ENCODE data around the gene CAMK2A.
"Not testable (repeated sequence)": the region's sequence is repeated elsewhere in the genome, so short reads cannot be mapped to it uniquely, and the experiment has no call there.

CAMK2A gene

GRCh38 chr5:150234576-150235499, 54.7 kb downstream of the CAMK2A start:
- no peak for DNase-seq

- DNase-seq = not testable (repeated sequence)
Measured at GRCh38 chr5:150233706-150234105, 55.9 kb downstream of the CAMK2A start.

- no peak for DNase-seq
Measured at GRCh38 chr5:150230842-150231241, 58.7 kb downstream of the CAMK2A start.

- no peak for DNase-seq
Measured at GRCh38 chr5:150229571-150229970, 60.0 kb downstream of the CAMK2A start.

GRCh38 chr5:150227606-150228273, 61.8 kb downstream of the CAMK2A start:
- no peak for DNase-seq

- DNase-seq = peak; percentile 11
Measured at GRCh38 chr5:150227036-150227435, 62.5 kb downstream of the CAMK2A start.

GRCh38 chr5:150224483-150225027, 65.0 kb downstream of the CAMK2A start:
- no peak for DNase-seq

GRCh38 chr5:150223474-150223873, 66.1 kb downstream of the CAMK2A start:
- DNase-seq = no peak

GRCh38 chr5:150222906-150223305, 66.7 kb downstream of the CAMK2A start:
- DNase-seq = no peak

GRCh38 chr5:150221471-150221870, 68.1 kb downstream of the CAMK2A start:
- DNase-seq = no peak

- DNase-seq = no peak
Measured at GRCh38 chr5:150219861-150220260, 69.7 kb downstream of the CAMK2A start.

- no peak for DNase-seq
Measured at GRCh38 chr5:150219142-150219541, 70.4 kb downstream of the CAMK2A start.

- no peak for DNase-seq
Measured at GRCh38 chr5:150218693-150219035, 70.9 kb downstream of the CAMK2A start.

- DNase-seq = peak; percentile 92
Measured at GRCh38 chr5:150217873-150218692, 71.5 kb downstream of the CAMK2A start.

- DNase-seq = no peak
Measured at GRCh38 chr5:150217038-150217437, 72.5 kb downstream of the CAMK2A start.

- DNase-seq = no peak
Measured at GRCh38 chr5:150215979-150216944, 73.3 kb downstream of the CAMK2A start.

GRCh38 chr5:150214289-150214688, 75.3 kb downstream of the CAMK2A start:
- DNase-seq = no peak

GRCh38 chr5:150213530-150213929, 76.0 kb downstream of the CAMK2A start:
- no peak for DNase-seq

GRCh38 chr5:150211156-150212030, 78.2 kb downstream of the CAMK2A start:
- no peak for DNase-seq

- DNase-seq = no peak
Measured at GRCh38 chr5:150210644-150211043, 78.9 kb downstream of the CAMK2A start.

Measured in hematopoietic multipotent progenitor cell treated with erythropoietin and hydrocortisone succinate and interleukin-3 and kit ligand, for 4 days (in vitro differentiated cells).